MM.1S (cell line): ENCODE measurements around the gene ADGRE3.

Experiments
- DNase-seq: peaks from one replicate; pipeline ENCODE4 v3.0.0-alpha.2; 2015
- H2AFZ ChIP-seq: fragments of 300-600 bp; sonication (generic); 2 replicates; pipeline ENCODE4 v1.6.0; 2016; ENCODE audit warnings: antibody characterized with exemption, low read length
- H3F3A ChIP-seq: fragments of 300-600 bp; sonication (generic); 2 replicates; pipeline ENCODE4 v1.6.1; 2016; ENCODE audit warnings: mild to moderate bottlenecking, antibody characterized with exemption, low read length, moderate library complexity, mixed read lengths; ENCODE audit not compliant: insufficient read depth
- H3K27ac ChIP-seq: fragments of 300-600 bp; sonication (generic); 2 replicates; pipeline ENCODE4 v1.5.1; 2016; ENCODE audit warnings: mild to moderate bottlenecking, low read length
- H3K27me3 ChIP-seq: fragments of 300-600 bp; sonication (generic); replicated peaks from 2 replicates; pipeline ENCODE4 v1.6.0; 2016; ENCODE audit warnings: low read length; ENCODE audit not compliant: insufficient read depth
- H3K36me3 ChIP-seq: fragments of 300-600 bp; sonication (generic); replicated peaks from 2 replicates; pipeline ENCODE4 v1.6.1; 2016; ENCODE audit warnings: mild to moderate bottlenecking, low read length, mixed read lengths; ENCODE audit not compliant: insufficient read depth
- H3K4me1 ChIP-seq: fragments of 300-600 bp; sonication (generic); 2 replicates; pipeline ENCODE4 v1.6.1; 2016; ENCODE audit warnings: low read length, mixed read lengths
- H3K4me2 ChIP-seq: fragments of 300-600 bp; sonication (generic); 2 replicates; pipeline ENCODE4 v1.6.0; 2016; ENCODE audit warnings: low read depth, low read length
- H3K4me3 ChIP-seq: fragments of 300-600 bp; sonication (generic); 2 replicates; pipeline ENCODE4 v1.5.1; 2016; ENCODE audit warnings: low read length, mixed read lengths
- H3K79me2 ChIP-seq: fragments of 300-600 bp; sonication (generic); 2 replicates; pipeline ENCODE4 v1.6.1; 2016; ENCODE audit warnings: mixed run types, low read length, mixed read lengths
- H3K9ac ChIP-seq: fragments of 300-600 bp; sonication (generic); 2 replicates; pipeline ENCODE4 v1.6.1; 2016; ENCODE audit warnings: low read length, mixed read lengths
- H3K9me2 ChIP-seq: fragments of 300-600 bp; sonication (generic); replicated peaks from 2 replicates; pipeline ENCODE4 v1.6.1; 2016; ENCODE audit warnings: mild to moderate bottlenecking, low read length, mixed read lengths; ENCODE audit not compliant: insufficient read depth
- H3K9me3 ChIP-seq: fragments of 300-600 bp; sonication (generic); replicated peaks from 2 replicates; pipeline ENCODE4 v1.6.1; 2016; ENCODE audit warnings: mild to moderate bottlenecking, low read length, mixed read lengths; ENCODE audit not compliant: insufficient read depth
- H4K20me1 ChIP-seq: fragments of 300-600 bp; sonication (generic); 2 replicates; pipeline ENCODE4 v1.6.1; 2016; ENCODE audit warnings: mild to moderate bottlenecking, low read length, moderate library complexity, mixed read lengths; ENCODE audit not compliant: insufficient read depth
- EZH2 ChIP-seq: fragments of 300-600 bp; sonication (generic); optimal IDR thresholded peaks from 2 replicates; pipeline ENCODE3; 2017; ENCODE audit warnings: low read depth, mild to moderate bottlenecking, antibody characterized with exemption, low read length, mixed read lengths
- EZH2phosphoT487 ChIP-seq: fragments of 300-600 bp; sonication (generic); IDR thresholded peaks from 2 replicates; pipeline ENCODE4 v1.6.1; 2018; ENCODE audit warnings: antibody characterized with exemption, low read length
- TF ChIP-seq, protein P1 (sequence below): fragments of 300-600 bp; sonication (generic); IDR thresholded peaks from 2 replicates; pipeline ENCODE4 v1.5.1; 2016; ENCODE audit warnings: antibody characterized with exemption, low read length, mixed read lengths

ADGRE3 gene

DNA sequence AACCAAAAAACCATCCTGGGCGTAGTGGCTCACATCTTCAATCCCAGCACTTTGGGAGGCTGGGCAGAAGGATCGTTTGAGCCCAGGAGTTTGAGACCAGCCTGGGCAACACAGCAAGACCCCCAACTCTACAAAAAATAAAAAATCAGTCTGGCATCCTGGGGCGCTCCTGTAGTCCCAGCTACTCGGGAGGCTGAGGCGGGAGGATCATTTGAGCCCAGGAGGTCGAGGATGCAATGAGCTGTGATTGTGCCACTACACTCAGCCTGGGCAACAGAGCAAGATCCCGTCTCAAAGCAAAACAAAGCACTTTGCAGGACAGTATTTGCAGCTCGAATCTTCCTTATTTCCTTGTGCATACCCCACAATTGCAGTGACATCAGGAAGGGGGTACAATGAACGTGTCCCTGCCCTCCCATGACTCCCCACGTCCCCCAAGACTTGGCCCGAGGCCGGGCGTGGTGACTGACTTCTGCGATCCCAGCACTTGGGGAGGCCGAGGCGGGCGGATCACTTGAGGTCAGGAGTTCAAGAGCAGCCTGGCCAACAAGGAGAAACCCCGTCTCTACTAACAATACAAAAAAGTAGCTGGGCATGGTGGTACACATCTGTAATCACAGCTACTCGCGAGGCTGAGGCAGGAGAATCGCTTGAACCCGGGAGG, 103.6 kb downstream of the ADGRE3 start:
- Histone ChIP-seq H3K27ac (no peak overlapping the region; the same call in 1 of the 2 replicates), H3K9me3 (no peaks in the 10 kb centered on the region), H3K4me2 (peak overlapping the region; percentile 92), H3K4me3 (peak overlapping the region; percentile 87), H3K9ac (peak overlapping the region; percentile 76; the same call in 1 of the 2 replicates), H4K20me1 (no peaks in the 10 kb centered on the region), H3K4me1 (peaks cover 7% of the 10 kb centered on the region; the same call in 1 of the 2 replicates), H2AFZ (peak overlapping the region; percentile 79; the same call in 1 of the 2 replicates), H3K36me3 (no peaks in the 10 kb centered on the region), H3F3A (no peaks in the 10 kb centered on the region), H3K79me2 (peaks cover 29% of the 10 kb centered on the region), H3K27me3 (peaks cover 4% of the 10 kb centered on the region; the same call in 1 of the 2 replicates), H3K9me2 (no peaks in the 10 kb centered on the region)
- no peak for DNase-seq
- no peak for TF ChIP-seq EZH2
- no peak for TF ChIP-seq EZH2phosphoT487
- TF ChIP-seq, protein P1, sequence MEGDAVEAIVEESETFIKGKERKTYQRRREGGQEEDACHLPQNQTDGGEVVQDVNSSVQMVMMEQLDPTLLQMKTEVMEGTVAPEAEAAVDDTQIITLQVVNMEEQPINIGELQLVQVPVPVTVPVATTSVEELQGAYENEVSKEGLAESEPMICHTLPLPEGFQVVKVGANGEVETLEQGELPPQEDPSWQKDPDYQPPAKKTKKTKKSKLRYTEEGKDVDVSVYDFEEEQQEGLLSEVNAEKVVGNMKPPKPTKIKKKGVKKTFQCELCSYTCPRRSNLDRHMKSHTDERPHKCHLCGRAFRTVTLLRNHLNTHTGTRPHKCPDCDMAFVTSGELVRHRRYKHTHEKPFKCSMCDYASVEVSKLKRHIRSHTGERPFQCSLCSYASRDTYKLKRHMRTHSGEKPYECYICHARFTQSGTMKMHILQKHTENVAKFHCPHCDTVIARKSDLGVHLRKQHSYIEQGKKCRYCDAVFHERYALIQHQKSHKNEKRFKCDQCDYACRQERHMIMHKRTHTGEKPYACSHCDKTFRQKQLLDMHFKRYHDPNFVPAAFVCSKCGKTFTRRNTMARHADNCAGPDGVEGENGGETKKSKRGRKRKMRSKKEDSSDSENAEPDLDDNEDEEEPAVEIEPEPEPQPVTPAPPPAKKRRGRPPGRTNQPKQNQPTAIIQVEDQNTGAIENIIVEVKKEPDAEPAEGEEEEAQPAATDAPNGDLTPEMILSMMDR = no peak
